ENCODE data around the gene TRMT44. TPM values are rescaled to one million over a fixed set of nuclear protein-coding genes. Genes with fewer than 3 reads are reported as not detected.

The TRMT44 gene
- total and polyA plus RNA-seq, 7 experiments from 2014 or later: 13.8 to 33.7 (median 29.3) TPM

- DNase-seq (no peak), ATAC-seq (no peak)
- intact Hi-C loops (cut with micrococcal nuclease): no loop called here
- peaks cover 0 to 19% (median 6%) of the 10 kb centered on the region in 7 donors for H3K4me1 Mint-ChIP-seq
- H3K36me3 Mint-ChIP-seq: peaks cover 11 to 53% (median 16%) of the 10 kb centered on the region in 5 donors
- H3K9me3 ChIP-seq (ENCODE audit: control insufficient read depth in 2 of 3, low read length in 3 of 3): no peaks in the 10 kb centered on the region
- no peaks in the 10 kb centered on the region for H3K27me3 Mint-ChIP-seq
- ChIA-PET CTCF (no interaction called here), POLR2A (no interaction called here)
- peaks cover 0 to 8% of the 10 kb centered on the region in 2 donors for H3K4me1 ChIP-seq (ENCODE audit: control insufficient read depth in 2 of 2, insufficient read depth in 2 of 2, low read length in 2 of 2)
- no peak overlapping the region for H3K4me3 ChIP-seq (ENCODE audit: low read length)
- peak overlapping the region in 2 of 9 donors; percentile 5 to 78 for H3K27ac Mint-ChIP-seq
- H3K27ac ChIP-seq (ENCODE audit: low read depth, low read length): no peak overlapping the region
- H3K27me3 ChIP-seq (ENCODE audit: control insufficient read depth in 2 of 2, insufficient read depth in 2 of 2, low read length in 2 of 2): no peaks in the 10 kb centered on the region
- H3K4me3 Mint-ChIP-seq: no peak overlapping the region
- H3K9me3 Mint-ChIP-seq: no peaks in the 10 kb centered on the region
- peaks cover 4 to 65% (median 9%) of the 10 kb centered on the region in 3 experiments for H3K36me3 ChIP-seq (ENCODE audit: control insufficient read depth in 2 of 3, insufficient read depth in 3 of 3, low read length in 3 of 3)
Measured at GRCh38 chr4:8410066-8410625, 30.4 kb upstream of the TRMT44 start.

GRCh38 chr4:8410641-8411271, 29.8 kb upstream of the TRMT44 start:
- H3K4me1 Mint-ChIP-seq: peaks cover 0 to 19% (median 6%) of the 10 kb centered on the region in 7 donors
- no peak overlapping the region for H3K4me3 ChIP-seq (ENCODE audit: low read length)
- H3K27ac Mint-ChIP-seq: peak overlapping the region in 1 of 9 donors; percentile 36
- H3K27me3 Mint-ChIP-seq: no peaks in the 10 kb centered on the region
- H3K36me3 Mint-ChIP-seq: peaks cover 15 to 50% (median 17%) of the 10 kb centered on the region in 5 donors
- no peak overlapping the region for H3K4me3 Mint-ChIP-seq
- DNase-seq (no peak), ATAC-seq (no peak)
- no peak overlapping the region for H3K27ac ChIP-seq (ENCODE audit: low read depth, low read length)
- H3K4me1 ChIP-seq (ENCODE audit: control insufficient read depth in 2 of 2, insufficient read depth in 2 of 2, low read length in 2 of 2): peaks cover 0 to 8% of the 10 kb centered on the region in 2 donors
- ChIA-PET CTCF (no interaction called here), POLR2A (no interaction called here)
- peaks cover 4 to 65% (median 9%) of the 10 kb centered on the region in 3 experiments for H3K36me3 ChIP-seq (ENCODE audit: control insufficient read depth in 2 of 3, insufficient read depth in 3 of 3, low read length in 3 of 3)
- H3K27me3 ChIP-seq (ENCODE audit: control insufficient read depth in 2 of 2, insufficient read depth in 2 of 2, low read length in 2 of 2): no peaks in the 10 kb centered on the region
- H3K9me3 ChIP-seq (ENCODE audit: control insufficient read depth in 2 of 3, low read length in 3 of 3): no peaks in the 10 kb centered on the region
- intact Hi-C loops (cut with micrococcal nuclease): no loop called here
- H3K9me3 Mint-ChIP-seq: no peaks in the 10 kb centered on the region

GRCh38 chr4:8411351-8412180, 29.0 kb upstream of the TRMT44 start:
- Histone ChIP-seq H3K4me3 (ENCODE audit: low read length) (no peak overlapping the region), H3K9me3 (ENCODE audit: control insufficient read depth in 2 of 3, low read length in 3 of 3) (no peaks in the 10 kb centered on the region), H3K4me1 (ENCODE audit: control insufficient read depth in 2 of 2, insufficient read depth in 2 of 2, low read length in 2 of 2) (peaks cover 0 to 8% of the 10 kb centered on the region in 2 donors), H3K36me3 (ENCODE audit: control insufficient read depth in 2 of 3, insufficient read depth in 3 of 3, low read length in 3 of 3) (peaks cover 4 to 66% (median 9%) of the 10 kb centered on the region in 3 experiments), H3K27ac (ENCODE audit: low read depth, low read length) (no peak overlapping the region), H3K27me3 (ENCODE audit: control insufficient read depth in 2 of 2, insufficient read depth in 2 of 2, low read length in 2 of 2) (no peaks in the 10 kb centered on the region)
- H3K4me1 Mint-ChIP-seq: peaks cover 0 to 19% (median 6%) of the 10 kb centered on the region in 7 donors
- ATAC-seq: no peak
- no peak overlapping the region for H3K27ac Mint-ChIP-seq
- peaks cover 13 to 49% (median 16%) of the 10 kb centered on the region in 5 donors for H3K36me3 Mint-ChIP-seq
- ChIA-PET POLR2A (no interaction called here), CTCF (no interaction called here)
- no peak overlapping the region for H3K4me3 Mint-ChIP-seq
- no peaks in the 10 kb centered on the region for H3K27me3 Mint-ChIP-seq
- intact Hi-C loops (cut with micrococcal nuclease): no loop called here
- DNase-seq: no peak
- H3K9me3 Mint-ChIP-seq: no peaks in the 10 kb centered on the region

- peaks cover 4 to 72% (median 9%) of the 10 kb centered on the region in 3 experiments for H3K36me3 ChIP-seq (ENCODE audit: control insufficient read depth in 2 of 3, insufficient read depth in 3 of 3, low read length in 3 of 3)
Measured at GRCh38 chr4:8412288-8412687, 28.3 kb upstream of the TRMT44 start.

GRCh38 chr4:8414377-8414776, 26.2 kb upstream of the TRMT44 start:
- Histone ChIP-seq H3K4me1 (ENCODE audit: control insufficient read depth in 2 of 2, insufficient read depth in 2 of 2, low read length in 2 of 2) (peaks cover 0 to 8% of the 10 kb centered on the region in 2 donors), H3K27me3 (ENCODE audit: control insufficient read depth in 2 of 2, insufficient read depth in 2 of 2, low read length in 2 of 2) (no peaks in the 10 kb centered on the region), H3K4me3 (ENCODE audit: low read length) (no peak overlapping the region), H3K9me3 (ENCODE audit: control insufficient read depth in 2 of 3, low read length in 3 of 3) (no peaks in the 10 kb centered on the region), H3K36me3 (ENCODE audit: control insufficient read depth in 2 of 3, insufficient read depth in 3 of 3, low read length in 3 of 3) (peaks cover 4 to 61% (median 9%) of the 10 kb centered on the region in 3 experiments), H3K27ac (ENCODE audit: low read depth, low read length) (no peak overlapping the region)
- Mint-ChIP-seq H3K27me3 (no peaks in the 10 kb centered on the region), H3K4me3 (no peak overlapping the region), H3K27ac (peak overlapping the region in 1 of 9 donors; percentile 50), H3K9me3 (no peaks in the 10 kb centered on the region), H3K36me3 (peaks cover 11 to 43% (median 13%) of the 10 kb centered on the region in 5 donors), H3K4me1 (peaks cover 0 to 15% (median 10%) of the 10 kb centered on the region in 7 donors)
- intact Hi-C loops (cut with micrococcal nuclease): no loop called here
- CTCF ChIA-PET: no interaction called here
- no peak for DNase-seq
- POLR2A ChIA-PET: no interaction called here
- ATAC-seq: no peak

More at GRCh38 chr4:8412288-8412687, 28.3 kb upstream of the TRMT44 start:
- Mint-ChIP-seq H3K27me3 (no peaks in the 10 kb centered on the region), H3K4me1 (peaks cover 0 to 19% (median 6%) of the 10 kb centered on the region in 7 donors), H3K36me3 (peaks cover 11 to 48% (median 16%) of the 10 kb centered on the region in 5 donors), H3K9me3 (no peaks in the 10 kb centered on the region), H3K27ac (no peak overlapping the region), H3K4me3 (no peak overlapping the region)
- no peaks in the 10 kb centered on the region for H3K9me3 ChIP-seq (ENCODE audit: control insufficient read depth in 2 of 3, low read length in 3 of 3)
- ChIA-PET CTCF (interaction anchor here (0.7 kb wide), 1 partner anchor 306 kb away, joined by 3 read pairs; no protein-coding TSS in a partner anchor), POLR2A (no interaction called here)
- no peak overlapping the region for H3K4me3 ChIP-seq (ENCODE audit: low read length)
- no peak overlapping the region for H3K27ac ChIP-seq (ENCODE audit: low read depth, low read length)
- H3K27me3 ChIP-seq (ENCODE audit: control insufficient read depth in 2 of 2, insufficient read depth in 2 of 2, low read length in 2 of 2): no peaks in the 10 kb centered on the region
- intact Hi-C loops (cut with micrococcal nuclease): no loop called here
- DNase-seq (no peak), ATAC-seq (no peak)
- H3K4me1 ChIP-seq (ENCODE audit: control insufficient read depth in 2 of 2, insufficient read depth in 2 of 2, low read length in 2 of 2): peaks cover 0 to 8% of the 10 kb centered on the region in 2 donors

- Mint-ChIP-seq H3K27ac (no peak overlapping the region), H3K4me1 (peaks cover 11 to 21% (median 16%) of the 10 kb centered on the region in 7 donors)
- POLR2A ChIA-PET: no interaction called here
Measured at GRCh38 chr4:8417071-8417614, 23.4 kb upstream of the TRMT44 start.

More at GRCh38 chr4:8417071-8417614, 23.4 kb upstream of the TRMT44 start:
- intact Hi-C loops (cut with micrococcal nuclease): no loop called here
- Mint-ChIP-seq H3K27me3 (no peaks in the 10 kb centered on the region), H3K36me3 (peaks cover 7 to 51% (median 11%) of the 10 kb centered on the region in 5 donors), H3K9me3 (no peaks in the 10 kb centered on the region), H3K4me3 (no peak overlapping the region)
- Histone ChIP-seq H3K27me3 (ENCODE audit: control insufficient read depth in 2 of 2, insufficient read depth in 2 of 2, low read length in 2 of 2) (no peaks in the 10 kb centered on the region), H3K36me3 (ENCODE audit: control insufficient read depth in 2 of 3, insufficient read depth in 3 of 3, low read length in 3 of 3) (peaks cover 4 to 44% (median 9%) of the 10 kb centered on the region in 3 experiments), H3K9me3 (ENCODE audit: control insufficient read depth in 2 of 3, low read length in 3 of 3) (no peaks in the 10 kb centered on the region), H3K27ac (ENCODE audit: low read depth, low read length) (no peak overlapping the region), H3K4me1 (ENCODE audit: control insufficient read depth in 2 of 2, insufficient read depth in 2 of 2, low read length in 2 of 2) (no peaks in the 10 kb centered on the region), H3K4me3 (ENCODE audit: low read length) (no peak overlapping the region)
- CTCF ChIA-PET: no interaction called here
- DNase-seq (no peak), ATAC-seq (no peak)
